H1 (cell line): ENCODE data around the gene IGSF9B. TPM values are rescaled to one million over a fixed set of nuclear protein-coding genes. Genes with fewer than 3 reads are reported as not detected.

Source experiments
- CTCF ChIA-PET: fragments of 300-600 bp; sonication (Branson Sonifier 250); formaldehyde crosslinking; loops from one replicate; lab custom pipeline; 2021; ENCODE audit not compliant: partially characterized antibody; lab: Charles Lee
- POLR2A ChIA-PET: fragments of 300-600 bp; sonication (Branson Sonifier 250); formaldehyde crosslinking; loops from one replicate; lab custom pipeline; 2021; ENCODE audit warnings: inconsistent platforms; ENCODE audit not compliant: partially characterized antibody; lab: Charles Lee
- DNase-seq, 2 experiments: peaks; one replicate each; pipeline versions ENCODE4 v3.0.0 to v3.0.0-alpha.2; 2010 to 2022; ENCODE audit warnings: low spot score in 2 of 2, low read depth in 1 of 2, mixed read lengths in 1 of 2
- FAIRE-seq: peaks from 2 replicates; lab custom pipeline; 2011; peaks lifted over from hg19 to GRCh38; lab: Jason Lieb, UNC
- H2AFZ ChIP-seq: 2 replicates; pipeline ENCODE4 v1.8.1; 2012; ENCODE audit warnings: low read length, inconsistent platforms
- H2AK5ac ChIP-seq: 2 replicates; pipeline ENCODE4 v1.6.1; 2013; ENCODE audit warnings: low read depth, low read length
- H2BK120ac ChIP-seq: replicated peaks from 2 replicates; pipeline ENCODE3; 2013; ENCODE audit warnings: low read depth, low read length, inconsistent platforms
- H2BK12ac ChIP-seq: 2 replicates; pipeline ENCODE4 v1.6.1; 2013; ENCODE audit warnings: low read depth, low read length
- H2BK15ac ChIP-seq: 2 replicates; pipeline ENCODE4 v1.6.1; 2013; ENCODE audit warnings: low read length
- H2BK20ac ChIP-seq: 2 replicates; pipeline ENCODE4 v1.6.1; 2013; ENCODE audit warnings: low read length
- H2BK5ac ChIP-seq: 2 replicates; pipeline ENCODE4 v1.6.1; 2013; ENCODE audit warnings: low read depth, low read length
- H3K14ac ChIP-seq: 2 replicates; pipeline ENCODE4 v1.6.1; 2013; ENCODE audit warnings: inconsistent platforms; ENCODE audit not compliant: insufficient read length
- H3K18ac ChIP-seq: 2 replicates; pipeline ENCODE4 v1.6.1; 2013; ENCODE audit warnings: low read length; ENCODE audit errors: extremely low read depth
- H3K23ac ChIP-seq: 2 replicates; pipeline ENCODE4 v1.6.1; 2013; ENCODE audit warnings: inconsistent platforms; ENCODE audit not compliant: insufficient read length
- H3K23me2 ChIP-seq: 2 replicates; pipeline ENCODE4 v1.6.1; 2013; ENCODE audit warnings: low read depth, low read length
- H3K27ac ChIP-seq: 2 replicates; pipeline ENCODE4 v1.6.1; 2011; ENCODE audit warnings: low read depth, low read length, inconsistent platforms
- H3K27me3 ChIP-seq, 4 experiments: replicated peaks in 1 of 4; 1 replicate in 1 of 4; 2 replicates in 3 of 4; pipeline versions ENCODE4 v1.6.1 to v1.8.1; 2011 to 2013; ENCODE audit warnings: low read length in 3 of 4, mild to moderate bottlenecking in 3 of 4, inconsistent platforms in 2 of 4, mixed read lengths in 2 of 4, moderate library complexity in 1 of 4; ENCODE audit not compliant: control insufficient read depth in 3 of 4, insufficient read depth in 3 of 4; ENCODE audit errors: extremely low read depth in 1 of 4
- H3K36me3 ChIP-seq, 4 experiments: 2 replicates each; pipeline versions ENCODE4 v1.6.1 to v1.8.1; 2011 to 2013; ENCODE audit warnings: mild to moderate bottlenecking in 4 of 4, low read length in 3 of 4, moderate library complexity in 2 of 4, control low read depth in 1 of 4, inconsistent platforms in 1 of 4; ENCODE audit not compliant: insufficient read depth in 4 of 4, control insufficient read depth in 2 of 4
- H3K4ac ChIP-seq: replicated peaks from 2 replicates; pipeline ENCODE3; 2013; ENCODE audit warnings: low read length, low read depth, mixed read lengths, inconsistent platforms; ENCODE audit not compliant: insufficient read length
- H3K4me1 ChIP-seq, 4 experiments: replicated peaks in 1 of 4; 1 replicate in 1 of 4; 2 replicates in 3 of 4; pipeline versions ENCODE4 v1.6.1 to v1.8.1; 2011 to 2013; ENCODE audit warnings: low read length in 3 of 4, inconsistent platforms in 2 of 4, mixed read lengths in 1 of 4; ENCODE audit not compliant: insufficient read depth in 4 of 4, control insufficient read depth in 3 of 4
- H3K4me2 ChIP-seq, 2 experiments: 2 replicates each; pipeline versions ENCODE4 v1.6.1 to v1.8.1; 2011 to 2013; ENCODE audit warnings: low read depth in 2 of 2, low read length in 2 of 2, control low read depth in 1 of 2, inconsistent platforms in 1 of 2, mild to moderate bottlenecking in 1 of 2; ENCODE audit not compliant: insufficient read depth in 1 of 2
- H3K4me3 ChIP-seq, 4 experiments: fragments of 200-600, 300-600 bp in 1 of 4; sonication (generic), shearing (Covaris generic), sonication (Bioruptor Twin) in 1 of 4; 2 replicates each; pipeline versions ENCODE4 v1.5.1 to v1.8.1; 2011 to 2016; ENCODE audit warnings: low read length in 4 of 4, low read depth in 3 of 4, control low read depth in 2 of 4, inconsistent platforms in 2 of 4, mild to moderate bottlenecking in 2 of 4, mixed read lengths in 1 of 4, moderate library complexity in 1 of 4; ENCODE audit not compliant: insufficient read depth in 2 of 4; ENCODE audit errors: extremely low read depth in 1 of 4
- H3K56ac ChIP-seq: replicated peaks from 2 replicates; pipeline ENCODE3; 2013; ENCODE audit warnings: low read depth, mild to moderate bottlenecking, mixed read lengths, low read length, inconsistent platforms; ENCODE audit not compliant: insufficient read length
- H3K79me1 ChIP-seq: 2 replicates; pipeline ENCODE4 v1.6.1; 2013; ENCODE audit warnings: low read depth, low read length, control low read depth
- H3K79me2 ChIP-seq, 2 experiments: 2 replicates each; pipeline versions ENCODE4 v1.6.1 to v1.8.1; 2012 to 2013; ENCODE audit warnings: low read length in 2 of 2, mild to moderate bottlenecking in 2 of 2, inconsistent platforms in 1 of 2; ENCODE audit not compliant: insufficient read depth in 2 of 2, control insufficient read depth in 1 of 2
- H3K9ac ChIP-seq, 4 experiments: replicated peaks in 1 of 4; 1 replicate in 1 of 4; 2 replicates in 3 of 4; pipeline versions ENCODE4 v1.6.1 to v1.8.1; 2011 to 2013; ENCODE audit warnings: low read depth in 3 of 4, low read length in 3 of 4, control low read depth in 2 of 4, mild to moderate bottlenecking in 2 of 4, moderate library complexity in 2 of 4, inconsistent platforms in 1 of 4; ENCODE audit errors: extremely low read depth in 1 of 4
- H3K9me3 ChIP-seq, 2 experiments: 2 replicates each; pipeline versions ENCODE4 v1.6.1 to v1.8.1; 2012 to 2013; ENCODE audit warnings: mild to moderate bottlenecking in 2 of 2, moderate library complexity in 2 of 2, control low read depth in 1 of 2, inconsistent platforms in 1 of 2, low read depth in 1 of 2, low read length in 1 of 2, mixed read lengths in 1 of 2; ENCODE audit not compliant: insufficient read depth in 2 of 2
- H4K20me1 ChIP-seq, 2 experiments: replicated peaks in 1 of 2; 2 replicates each; pipeline versions ENCODE3 to v1.8.1; 2011 to 2013; ENCODE audit warnings: inconsistent platforms in 2 of 2, low read length in 2 of 2, mild to moderate bottlenecking in 1 of 2; ENCODE audit not compliant: insufficient read depth in 2 of 2, control insufficient read depth in 1 of 2
- H4K5ac ChIP-seq: 2 replicates; pipeline ENCODE4 v1.6.1; 2013; ENCODE audit warnings: low read length, low read depth, mixed read lengths, inconsistent platforms; ENCODE audit not compliant: insufficient read length
- H4K8ac ChIP-seq: 2 replicates; pipeline ENCODE4 v1.8.0; 2013; ENCODE audit warnings: mild to moderate bottlenecking, moderate library complexity, low read length, inconsistent platforms; ENCODE audit not compliant: insufficient read depth; ENCODE audit errors: extremely low read depth
- H4K91ac ChIP-seq: replicated peaks from 2 replicates; pipeline ENCODE3; 2013; ENCODE audit warnings: low read length, mixed read lengths, inconsistent platforms; ENCODE audit not compliant: insufficient read length
- CBX5 ChIP-seq: fragments of 300-800, 300-1000 bp; sonication (generic); IDR thresholded peaks from 2 replicates; pipeline ENCODE4 v1.7.1; 2016; ENCODE audit warnings: antibody characterized with exemption, low read length, low read depth
- SRF ChIP-seq: IDR thresholded peaks from 2 replicates; pipeline ENCODE4 v1.6.1; 2011; ENCODE audit warnings: mild to moderate bottlenecking, low read depth, low read length, moderate library complexity
- SUZ12 ChIP-seq: fragments of 200-600 bp; sonication (generic); IDR thresholded peaks from 2 replicates; pipeline ENCODE4 v1.6.1; 2012; ENCODE audit warnings: mild to moderate bottlenecking, inconsistent platforms, low read length, moderate library complexity, mixed read lengths
- polyA plus RNA-seq, 7 experiments: library from polyadenylated mRNA; depleted of rRNA in 3 of 7; stranded (reverse) in 5 of 7; unstranded in 2 of 7; fragments of >200 nt in 5 of 7; fragments of 200-250 nt in 2 of 7; gene quantifications; 1 replicate in 5 of 7; 2 replicates in 1 of 7; 4 replicates in 1 of 7; pipeline versions ENCODE4 v1.2.1 to v1.2.3, GENCODE V29; 2011 to 2013; ENCODE audit warnings: missing spikeins in 2 of 7, mixed read lengths in 2 of 7
- total RNA-seq: library from RNA; stranded (reverse); fragmentation: NEBNext Ultra II Directional; extraction: Animal tissue kit (Norgen Biotek cat#: 25700); gene quantifications from 2 replicates; pipeline ENCODE4 v1.2.1, GENCODE V29; 2021

Gene IGSF9B
- total and polyA plus RNA-seq, 2 of the 8 experiments (the other 6 are each of a cell fraction or from before 2014, with no cell fraction given), result 16.5 to 49.2 TPM

GRCh38 chr11:133867456-133867855, 89.3 kb downstream of the IGSF9B start:
- POLR2A ChIA-PET, result no interaction called here
- H3K4me2 ChIP-seq, result no peak overlapping the region
- no peak for DNase-seq
- TF ChIP-seq SRF, result no peak
- TF ChIP-seq SUZ12, result no peak
- TF ChIP-seq CBX5, result no peak

More at GRCh38 chr11:133867456-133867855, 89.3 kb downstream of the IGSF9B start:
- Histone ChIP-seq H3K79me2 (no peaks in the 10 kb centered on the region), H3K36me3 (no peaks in the 10 kb centered on the region), H4K20me1 (no peaks in the 10 kb centered on the region), H4K8ac (no peak overlapping the region), H4K5ac (no peak overlapping the region), H3K9ac (no peak overlapping the region), H3K27me3 (no peaks in the 10 kb centered on the region), H3K4me3 (no peak overlapping the region), H2BK12ac (no peak overlapping the region), H3K14ac (no peak overlapping the region), H3K79me1 (no peaks in the 10 kb centered on the region), H3K4ac (no peak overlapping the region), H3K23ac (no peak overlapping the region), H2AFZ (no peak overlapping the region), H3K27ac (no peak overlapping the region), H3K9me3 (0 out of 4 replicates have a peak, but pooled peaks cover 0 to 3% of the 10 kb centered on the region in 2 experiments), H2AK5ac (no peak overlapping the region), H2BK20ac (no peak overlapping the region), H4K91ac (no peak overlapping the region), H3K4me1 (no peaks in the 10 kb centered on the region), H2BK5ac (no peak overlapping the region), H2BK120ac (no peak overlapping the region), H2BK15ac (no peak overlapping the region), H3K56ac (no peak overlapping the region), H3K23me2 (no peaks in the 10 kb centered on the region), H3K18ac (no peak overlapping the region)
- FAIRE-seq, result no peak
- CTCF ChIA-PET, result no interaction called here
